IPS DF 19.7 (cell line): ENCODE data around the gene RAVER2.
"Not testable (repeated sequence)": the region's sequence is repeated elsewhere in the genome, so short reads cannot be mapped to it uniquely, and the experiment has no call there.

Source experiments
- DNase-seq: peaks from one replicate; pipeline ENCODE4 v3.0.0-alpha.2; 2013; ENCODE audit warnings: low read depth, low spot score

RAVER2 gene

DNA sequence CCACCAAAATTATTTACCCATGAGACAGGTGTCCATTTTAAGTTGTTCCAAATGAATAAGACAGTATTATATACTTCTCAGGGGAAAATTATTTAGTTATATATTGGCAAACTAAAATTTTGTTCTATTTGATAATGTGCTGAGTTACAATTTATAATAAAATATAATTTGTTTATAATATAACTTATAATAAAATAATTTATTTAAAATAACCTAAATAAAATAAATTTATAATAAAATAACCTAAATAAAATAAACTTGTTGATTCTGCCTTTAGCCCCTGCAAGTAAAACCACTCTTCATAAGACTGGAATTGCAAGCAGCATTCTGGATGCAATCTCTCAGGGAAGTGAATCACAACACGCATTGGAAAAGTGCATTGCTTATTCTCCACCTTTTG lies 69.6 kb downstream of the RAVER2 start:
- no peak for DNase-seq

- DNase-seq: not testable (repeated sequence)
These were observed 72.5 kb downstream of the RAVER2 start for GRCh38 chr1:64817364-64817763.

- DNase-seq: not testable (repeated sequence)
These were observed 75.7 kb downstream of the RAVER2 start for GRCh38 chr1:64820572-64820971.

- DNase-seq: no peak
These were observed 77.7 kb downstream of the RAVER2 start for GRCh38 chr1:64822621-64823020.

DNA sequence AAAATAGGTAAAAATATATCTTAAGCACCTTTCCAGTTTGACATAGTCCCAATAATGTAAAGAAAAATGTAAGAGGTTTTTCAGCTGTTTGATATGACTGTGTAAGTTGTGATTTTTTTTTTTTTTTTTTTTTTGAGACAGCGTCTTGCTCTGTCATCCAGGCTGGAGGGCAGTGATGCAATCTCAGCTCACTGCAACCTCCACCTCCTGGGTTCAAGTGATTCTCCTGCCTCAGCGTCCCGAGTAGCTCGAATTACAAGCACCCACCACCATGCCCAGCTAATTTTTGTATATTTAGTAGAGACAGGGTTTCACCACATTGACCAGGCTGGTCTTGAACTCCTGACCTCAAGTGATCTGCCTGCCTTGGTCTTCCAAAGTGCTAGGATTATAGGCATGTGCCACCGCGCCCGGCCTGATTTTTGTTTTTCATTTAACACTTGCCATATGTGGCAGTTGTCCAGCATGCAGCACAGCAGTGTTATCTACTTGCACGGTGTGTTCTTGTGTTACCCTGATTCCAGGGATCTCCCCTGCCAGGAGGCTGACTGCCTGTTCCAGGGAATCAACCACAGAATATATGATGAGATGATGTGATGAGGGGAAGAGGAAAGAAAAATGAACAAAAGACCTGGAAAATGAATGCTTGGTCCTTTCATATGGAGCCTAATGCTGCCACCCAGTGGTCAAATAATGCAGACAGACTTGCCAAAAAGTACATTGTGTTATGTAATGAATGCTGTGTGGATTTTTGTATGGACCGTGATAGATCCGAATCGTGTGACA lies 79.0 kb downstream of the RAVER2 start:
- DNase-seq: peak; percentile 35

GRCh38 chr1:64826991-64827390 lies 82.1 kb downstream of the RAVER2 start:
- no peak for DNase-seq

DNA sequence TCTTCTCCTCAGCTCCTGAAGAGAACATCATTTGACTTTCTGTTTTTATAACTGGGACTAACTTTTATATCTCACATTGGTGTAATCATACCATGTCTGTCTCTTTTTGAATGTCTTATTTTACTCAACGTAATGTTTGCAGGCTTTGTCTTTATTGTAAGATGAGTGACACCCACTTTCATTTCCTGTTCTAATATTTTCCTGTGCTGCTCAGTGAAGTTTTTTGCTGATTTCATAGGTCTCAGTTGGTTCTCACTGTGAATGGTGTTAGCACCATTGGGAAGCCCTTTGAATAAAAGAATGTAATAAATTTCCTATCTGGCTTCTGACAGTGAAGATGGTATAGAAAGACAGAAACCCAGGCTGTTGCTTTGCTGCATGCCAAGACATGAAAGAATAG lies 84.0 kb downstream of the RAVER2 start:
- no peak for DNase-seq

DNA sequence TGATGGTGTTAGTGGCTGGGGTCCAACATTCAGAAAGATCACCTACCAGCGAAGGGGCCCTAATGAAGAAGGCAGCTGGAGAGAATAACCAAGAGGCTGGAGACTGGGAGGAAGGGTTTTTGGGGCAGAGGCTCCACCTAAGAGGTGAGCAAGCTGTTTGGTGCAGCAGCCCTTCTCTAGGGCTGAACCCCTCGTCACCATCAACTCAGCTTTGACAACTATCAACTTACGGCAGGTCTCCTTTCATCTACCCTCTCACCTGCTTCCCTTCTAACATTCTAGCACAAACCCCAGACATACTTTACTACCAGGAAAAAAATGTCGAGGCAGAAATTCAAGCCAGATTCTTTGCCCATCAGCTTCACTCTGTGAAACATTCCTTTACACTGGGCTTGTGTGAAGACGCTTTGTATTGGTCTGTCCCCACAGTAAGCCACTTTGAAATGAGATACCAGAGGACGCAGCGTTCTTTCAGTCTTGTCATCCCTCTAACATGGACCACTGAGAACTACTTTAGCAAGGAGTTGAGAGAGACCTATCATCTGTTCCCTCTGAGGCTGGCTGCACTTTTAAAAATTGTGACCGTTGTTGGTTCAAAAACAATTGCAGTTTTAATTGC lies 84.6 kb downstream of the RAVER2 start:
- DNase-seq: no peak

DNA sequence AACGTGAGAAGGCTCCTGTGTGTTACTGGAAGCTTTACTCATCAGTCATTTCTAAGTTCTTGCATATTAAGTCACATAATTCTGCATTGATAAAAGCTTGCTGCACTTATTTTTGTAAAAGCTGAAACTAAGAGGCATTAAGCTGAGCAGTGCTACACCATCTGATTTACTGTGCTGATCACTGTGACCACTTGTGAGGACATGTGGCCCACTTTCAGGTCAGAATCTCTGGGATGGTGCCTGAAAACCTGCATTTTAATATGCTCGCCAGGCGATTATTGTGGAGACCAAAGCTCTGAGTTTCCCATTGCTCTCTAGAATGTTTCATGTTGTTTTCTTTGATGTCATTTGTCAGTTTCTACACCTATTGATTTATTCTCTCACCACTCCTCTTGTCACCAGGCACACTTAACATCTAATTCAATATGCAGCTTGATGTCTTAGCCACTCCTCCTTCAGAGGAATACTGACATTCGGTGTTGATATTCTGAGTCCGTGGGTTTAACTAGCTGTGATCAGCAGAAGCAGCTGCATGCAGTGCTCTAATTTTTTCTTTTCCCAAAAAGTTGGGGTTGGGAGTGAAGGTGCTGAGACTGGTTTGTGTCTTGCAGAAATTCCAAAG lies 85.3 kb downstream of the RAVER2 start:
- no peak for DNase-seq

DNA sequence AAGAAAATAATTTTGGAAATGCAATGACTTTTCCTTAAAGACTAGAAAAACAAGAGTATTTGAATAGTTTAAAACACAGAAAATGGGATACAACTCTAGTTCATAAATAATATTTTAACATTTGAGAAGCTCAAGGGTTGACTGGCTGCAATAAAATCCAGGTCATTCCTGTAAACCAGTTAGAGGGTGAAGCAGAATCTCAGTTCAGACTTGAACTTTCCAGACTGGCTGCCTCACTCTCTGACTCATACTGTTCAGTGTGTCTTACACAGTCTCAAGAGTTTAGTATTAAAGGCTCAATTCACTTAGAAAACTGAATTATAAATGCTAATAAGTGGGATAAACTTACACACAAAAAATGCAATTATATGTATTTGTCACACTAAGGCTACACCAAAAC lies 89.9 kb downstream of the RAVER2 start:
- no peak for DNase-seq

- DNase-seq: no peak
These were observed 91.9 kb downstream of the RAVER2 start for GRCh38 chr1:64836802-64837201.

GRCh38 chr1:64838486-64838885 lies 93.6 kb downstream of the RAVER2 start:
- no peak for DNase-seq

GRCh38 chr1:64839261-64839660 lies 94.4 kb downstream of the RAVER2 start:
- no peak for DNase-seq

DNA sequence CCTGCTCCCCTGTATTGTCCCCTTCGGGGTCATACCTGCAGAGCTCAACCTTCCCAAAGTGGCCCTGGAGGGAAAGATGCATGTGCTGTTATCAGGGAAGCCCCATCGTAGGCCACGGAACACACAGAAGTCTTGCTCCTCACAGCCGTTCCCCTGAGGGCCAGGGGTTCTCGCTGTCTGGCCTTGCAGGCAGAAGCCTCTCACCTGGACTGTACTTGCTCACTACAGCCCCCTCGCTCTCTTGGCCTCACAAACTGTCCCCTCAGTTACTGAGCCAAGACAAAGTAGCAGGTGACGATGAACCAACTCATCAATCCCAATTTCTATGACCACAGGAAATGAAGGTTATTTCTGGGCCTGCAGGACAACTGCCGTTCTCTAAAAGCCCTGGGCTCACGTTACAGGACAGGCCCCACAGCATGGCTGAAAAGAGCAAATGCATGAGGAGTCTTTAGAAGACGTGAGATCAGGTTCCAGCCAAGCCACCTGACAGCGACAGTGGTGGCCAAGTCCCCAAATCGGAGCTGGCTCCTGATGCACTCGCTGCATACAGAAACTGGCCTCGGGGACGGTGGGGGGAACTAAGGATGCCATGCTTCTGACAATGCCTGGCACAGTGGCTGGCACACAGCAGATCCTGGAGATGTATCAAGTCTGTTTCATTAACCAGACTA lies 95.0 kb downstream of the RAVER2 start:
- DNase-seq: no peak

DNA sequence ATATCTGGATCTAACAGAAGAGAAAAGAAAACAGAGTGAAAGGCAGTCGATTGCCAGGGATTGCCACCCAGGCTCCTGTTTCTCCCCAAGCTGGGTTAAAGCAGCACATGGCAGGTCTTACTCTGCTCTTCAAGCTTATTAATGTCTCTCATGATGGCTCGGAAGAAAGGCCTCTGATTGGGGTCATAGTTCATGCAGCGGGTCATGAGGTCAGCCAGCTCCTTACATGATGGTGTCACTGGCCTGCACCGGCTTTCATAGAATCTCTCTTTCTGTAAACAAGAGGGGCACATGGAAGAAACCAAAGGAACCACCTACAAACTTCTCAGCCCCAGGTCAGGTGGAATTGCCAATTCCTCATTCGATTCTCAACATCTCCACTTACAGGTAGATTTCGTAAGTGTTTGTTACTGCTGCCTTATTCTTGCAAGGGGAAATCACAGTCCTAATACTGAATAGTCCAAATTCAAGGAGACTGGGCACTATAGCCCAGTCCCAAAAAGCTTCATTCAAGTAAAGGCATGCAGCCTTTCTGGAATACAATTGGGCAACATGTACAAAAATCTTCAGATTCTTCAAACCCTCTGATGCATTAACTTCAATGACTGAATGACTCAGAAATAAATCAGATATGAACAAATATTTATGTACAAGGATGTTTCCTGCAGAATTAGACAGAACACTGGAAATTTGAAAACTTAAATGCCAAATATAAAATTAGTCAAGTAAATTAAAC lies 96.6 kb downstream of the RAVER2 start:
- no peak for DNase-seq

DNA sequence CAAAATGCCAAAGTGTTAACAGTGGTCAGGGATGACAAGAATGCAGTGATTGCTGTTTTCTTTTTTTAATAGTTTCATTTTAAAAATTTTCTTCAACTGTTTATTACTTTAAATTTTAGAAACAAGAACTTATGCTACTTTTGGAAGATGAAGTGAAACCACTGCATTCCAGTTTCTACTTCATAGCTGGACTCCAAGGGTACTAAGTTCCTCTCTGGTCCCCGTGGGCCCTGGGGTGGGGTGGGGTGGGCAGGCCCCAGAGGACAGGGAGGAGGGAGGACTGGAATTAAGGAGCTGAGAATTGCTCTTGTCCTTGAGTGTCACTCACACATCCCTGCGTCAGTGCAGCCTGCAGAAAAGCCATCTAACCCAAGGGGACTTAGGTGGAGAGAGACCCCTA lies 97.3 kb downstream of the RAVER2 start:
- no peak for DNase-seq

DNA sequence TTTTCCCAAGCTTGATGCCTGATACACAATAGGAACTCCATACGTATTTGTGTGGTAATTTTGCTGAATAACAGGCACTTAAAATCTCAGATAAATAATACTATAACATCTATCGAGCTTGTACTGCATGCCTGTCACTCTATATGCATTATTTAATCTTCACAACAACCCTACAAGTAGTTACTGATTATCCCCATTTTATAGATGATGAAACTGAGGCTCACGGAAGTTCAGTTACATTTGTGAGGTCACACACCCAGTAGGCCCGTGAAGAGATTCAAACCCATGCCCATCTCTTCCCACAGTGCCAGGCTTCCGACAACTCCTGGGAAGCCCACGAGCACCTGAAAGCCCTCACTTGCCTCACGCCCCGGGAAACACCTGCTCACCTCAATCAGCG lies 98.8 kb downstream of the RAVER2 start:
- DNase-seq: no peak

DNA sequence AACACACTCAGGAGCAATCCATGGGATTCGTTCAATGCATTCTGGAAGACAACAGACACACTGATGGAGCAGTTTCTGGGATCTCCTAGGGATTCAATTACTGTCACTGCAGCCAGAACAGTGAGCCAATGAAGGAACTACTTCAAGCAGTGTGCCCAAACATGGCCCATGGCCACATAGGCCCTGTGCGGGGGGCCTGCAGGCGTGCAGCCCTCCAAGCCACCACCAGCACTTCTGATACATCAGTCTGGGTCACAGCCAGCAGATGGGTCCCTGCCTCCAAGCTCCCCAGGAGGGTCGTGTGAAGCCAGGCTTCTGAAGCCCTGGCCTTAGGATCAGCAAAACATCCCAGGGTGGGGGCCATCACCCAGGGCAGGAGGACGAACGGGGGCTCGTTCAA lies 99.3 kb downstream of the RAVER2 start:
- no peak for DNase-seq

- DNase-seq: no peak
These were observed 99.7 kb downstream of the RAVER2 start for GRCh38 chr1:64844609-64845008.

DNA sequence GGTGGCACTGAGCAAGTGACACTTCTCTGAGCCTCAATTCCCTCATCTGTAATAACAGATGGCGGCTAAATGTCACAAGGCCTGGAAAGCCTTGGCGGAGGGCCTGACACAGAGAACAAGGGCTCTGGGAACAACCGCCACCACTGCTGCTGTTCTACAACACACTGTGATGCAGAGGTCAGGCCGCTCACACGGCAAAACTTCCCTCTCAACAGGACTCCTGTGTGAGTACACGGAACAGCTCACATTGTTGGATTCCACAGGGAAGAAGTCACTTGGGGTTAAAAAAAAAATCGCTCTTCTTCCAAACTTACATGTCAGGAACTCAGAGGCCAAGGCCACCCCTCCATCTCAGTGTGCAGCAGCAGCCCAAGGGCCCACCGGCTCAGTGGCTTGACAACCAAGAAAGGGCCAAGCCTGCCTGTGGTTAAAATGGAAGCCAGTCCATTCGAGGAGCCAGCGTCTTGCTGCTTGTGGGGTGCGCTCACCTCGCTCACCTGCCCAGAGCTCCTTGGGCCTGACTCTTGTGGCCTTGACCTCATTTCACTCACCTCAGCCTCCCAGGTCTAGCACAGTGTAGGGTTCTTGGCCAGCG lies 101.1 kb downstream of the RAVER2 start:
- DNase-seq: no peak
